SKM-1 (cell line): ENCODE results near the gene ZNF22.

Source experiments
- DNase-seq: peaks from one replicate; lab custom pipeline; 2025; ENCODE audit not compliant: unreplicated experiment; lab: John Stamatoyannopoulos, UW

ZNF22 gene

DNA sequence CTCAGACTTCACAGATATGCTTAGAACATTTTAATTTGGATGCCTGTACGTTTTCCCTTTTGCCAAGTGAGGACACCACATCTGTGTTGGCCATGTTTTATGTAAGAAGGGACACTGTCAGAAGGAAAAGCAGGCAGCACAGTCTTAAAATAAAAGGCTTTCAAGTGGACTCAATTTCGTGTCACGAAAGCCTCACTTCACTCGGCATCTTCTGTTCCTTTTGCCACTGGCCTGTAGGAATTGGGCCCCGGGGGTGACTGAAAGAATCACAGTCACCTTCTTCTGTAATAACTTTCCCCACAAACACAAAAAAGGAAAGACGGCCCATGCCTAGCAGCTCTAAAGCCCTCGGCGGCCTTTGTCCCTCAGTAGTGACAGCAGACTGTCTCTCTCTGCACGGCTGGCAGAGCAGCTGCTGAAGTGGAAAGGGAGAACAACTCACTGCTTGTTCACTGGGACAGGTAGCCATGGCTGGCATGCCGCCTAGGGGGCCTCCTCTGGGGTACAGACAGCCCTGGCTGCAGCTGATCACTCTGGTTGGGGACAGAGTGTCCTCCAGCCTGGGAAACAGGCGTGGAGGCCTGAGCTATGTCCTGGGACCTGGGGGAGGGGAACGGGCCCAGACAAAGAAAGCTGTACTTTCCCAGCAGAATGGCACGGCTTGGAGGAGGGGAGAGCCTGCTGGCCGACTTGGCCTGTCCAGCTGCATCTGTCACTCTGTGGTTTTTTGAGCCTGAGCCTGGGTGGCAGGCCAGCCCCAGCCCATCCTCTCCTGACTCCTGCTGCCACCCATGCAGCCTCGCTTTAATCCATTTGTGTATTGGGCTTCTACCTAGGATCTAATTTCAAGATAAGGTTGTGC lies 36.7 kb upstream of the ZNF22 start:
- no peak for DNase-seq

DNA sequence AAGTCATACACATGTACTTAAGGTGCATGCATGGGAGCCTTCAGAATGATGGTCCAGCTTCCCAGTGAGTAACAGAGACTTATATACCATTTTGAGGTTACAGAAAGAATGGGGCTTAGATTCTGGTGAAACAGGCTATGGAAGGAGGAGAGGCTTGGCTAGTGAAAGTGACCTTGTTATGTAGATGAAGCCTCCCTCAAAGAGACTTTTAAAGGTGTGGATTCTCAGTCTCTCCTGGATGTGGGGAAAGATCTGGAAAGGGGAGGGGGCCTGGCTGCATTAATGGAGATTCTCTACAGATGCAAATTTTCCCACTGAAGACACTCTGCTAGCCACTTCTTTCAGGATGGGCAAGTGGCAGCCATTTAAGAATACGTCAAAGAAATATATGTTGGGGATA lies 35.6 kb upstream of the ZNF22 start:
- DNase-seq, result no peak

DNA sequence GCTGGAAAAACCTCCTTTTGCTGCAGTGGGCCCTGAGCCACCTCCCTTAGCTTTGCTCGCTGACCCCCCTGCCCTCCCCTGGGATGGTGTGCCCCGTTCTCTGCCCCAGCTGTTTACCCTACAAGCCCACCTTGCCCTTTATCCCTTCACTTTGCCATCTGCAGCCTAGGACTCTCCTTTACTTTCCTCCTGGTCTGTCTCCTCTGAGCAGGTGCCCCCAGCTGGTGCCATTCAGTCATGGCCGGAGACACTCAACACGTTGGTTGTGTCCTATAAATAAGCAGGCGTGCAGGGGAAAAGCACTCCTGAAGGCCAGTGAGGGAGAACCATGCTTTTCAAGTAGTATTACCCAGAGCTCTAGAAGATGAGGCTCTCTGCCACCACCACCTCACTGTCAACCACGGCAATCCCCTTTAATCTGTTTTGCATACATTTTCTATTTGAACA lies 35.0 kb upstream of the ZNF22 start:
- no peak for DNase-seq

DNA sequence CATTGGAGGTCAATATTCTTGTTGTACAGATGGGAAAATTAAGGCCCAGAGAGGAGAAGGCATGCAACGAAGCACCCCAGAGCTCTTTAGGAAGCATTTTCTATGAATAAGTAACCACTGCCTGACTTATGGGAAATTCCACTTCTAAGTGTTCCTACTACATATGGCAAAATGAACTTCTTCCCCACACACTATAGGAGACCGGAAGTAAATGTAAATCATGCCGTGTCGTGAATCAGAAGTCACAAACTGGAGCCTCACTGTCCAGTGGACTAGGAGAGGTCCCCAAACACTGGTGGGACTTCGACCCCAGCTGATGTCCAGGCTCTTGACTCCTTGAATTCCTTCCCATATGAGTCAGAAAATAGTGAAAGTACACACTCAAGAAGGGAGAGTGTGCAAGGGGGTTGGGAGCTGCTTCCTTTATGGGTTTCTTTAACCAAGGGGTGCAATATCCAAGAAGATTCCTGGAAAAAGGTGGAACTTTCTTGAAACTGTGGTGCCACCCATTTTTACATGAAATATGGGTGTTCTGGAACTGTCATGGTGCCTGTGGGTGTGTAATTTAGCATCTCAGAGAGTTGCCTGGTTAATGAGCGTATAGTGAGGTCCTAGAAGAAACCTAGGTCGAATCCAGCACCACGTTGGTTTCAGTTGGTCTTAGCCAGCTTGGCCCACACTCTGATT lies 34.5 kb upstream of the ZNF22 start:
- DNase-seq, result no peak

DNA sequence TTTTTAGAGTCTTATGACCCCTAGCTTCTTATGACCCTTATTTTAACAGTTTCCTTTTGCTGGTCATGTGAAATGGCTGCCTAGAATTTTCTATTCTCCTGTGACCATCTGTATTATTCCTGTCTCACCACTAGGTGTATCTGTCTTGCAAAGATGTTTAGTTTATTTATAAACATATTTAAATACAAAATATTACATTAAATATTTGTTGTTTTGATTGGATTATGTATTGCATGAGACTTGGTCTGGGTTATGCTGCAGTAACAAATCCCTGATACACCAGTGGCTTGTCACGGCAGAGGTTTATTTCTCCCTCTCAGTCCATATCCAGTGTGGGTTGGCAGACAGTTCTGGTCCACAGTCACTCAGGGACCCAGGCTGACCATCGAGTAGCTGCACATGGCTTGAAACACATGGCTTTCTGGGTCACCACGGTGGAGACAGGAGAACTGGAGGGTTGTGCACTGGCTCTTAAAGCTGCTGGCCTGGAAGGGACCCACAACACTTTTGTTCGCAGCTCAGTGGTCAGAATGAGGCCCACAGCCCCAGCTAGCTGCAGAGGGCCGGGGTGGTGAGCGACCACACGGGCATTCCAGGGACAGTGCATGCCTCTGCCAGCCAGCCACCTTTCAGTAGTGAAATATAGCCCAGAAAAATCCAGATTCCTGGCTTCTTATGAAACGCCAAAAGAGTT lies 33.8 kb upstream of the ZNF22 start:
- DNase-seq, result no peak

DNA sequence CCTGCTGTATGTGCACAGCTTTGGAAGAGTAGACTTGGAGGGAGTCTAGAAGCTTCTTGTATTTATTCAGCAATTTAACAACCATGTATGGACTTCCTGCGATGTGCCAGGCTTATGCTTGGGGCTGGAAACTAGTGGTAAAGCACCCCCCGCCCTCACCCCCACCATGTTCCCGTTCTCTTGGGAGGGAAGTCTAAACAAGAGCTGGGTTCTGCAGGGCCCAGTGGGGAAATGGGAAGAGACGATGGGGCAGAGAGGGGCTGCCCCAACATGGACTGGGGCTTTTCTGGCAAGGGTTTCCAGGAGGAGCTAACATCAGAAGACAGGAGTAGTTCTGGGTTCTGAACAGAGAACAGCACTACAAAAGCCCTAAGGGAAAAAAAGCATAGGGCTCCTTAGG lies 33.1 kb upstream of the ZNF22 start:
- no peak for DNase-seq

- DNase-seq, result peak; percentile 98
Observed at GRCh38 chr10:44968091-44968490, 32.6 kb upstream of the ZNF22 start.

GRCh38 chr10:44968500-44969400 lies 32.0 kb upstream of the ZNF22 start:
- DNase-seq, result peak; percentile 64

DNA sequence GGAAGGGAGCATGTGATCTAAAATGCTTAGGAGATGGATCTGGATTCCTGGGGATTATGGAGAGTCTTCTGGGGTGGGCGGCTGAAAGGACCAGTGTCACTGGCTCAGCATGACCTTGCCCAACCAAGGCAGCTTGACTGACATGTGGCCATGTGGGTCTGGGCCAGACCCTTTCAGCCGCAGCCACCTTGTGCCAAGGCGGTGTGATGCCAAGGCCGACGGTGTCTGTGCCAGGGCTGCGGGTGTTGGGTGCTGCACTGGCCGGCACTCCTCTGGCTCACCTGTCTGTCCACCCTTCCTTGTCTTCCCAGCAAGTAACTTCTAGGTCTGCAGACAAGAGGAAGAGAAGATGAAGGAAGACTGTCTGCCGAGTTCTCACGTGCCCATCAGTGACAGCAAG lies 30.9 kb upstream of the ZNF22 start:
- DNase-seq, result no peak

- no peak for DNase-seq
Observed at GRCh38 chr10:44970812-44971395, 29.8 kb upstream of the ZNF22 start.

- peak; percentile 27 for DNase-seq
Observed at GRCh38 chr10:44971434-44971833, 29.3 kb upstream of the ZNF22 start.

DNA sequence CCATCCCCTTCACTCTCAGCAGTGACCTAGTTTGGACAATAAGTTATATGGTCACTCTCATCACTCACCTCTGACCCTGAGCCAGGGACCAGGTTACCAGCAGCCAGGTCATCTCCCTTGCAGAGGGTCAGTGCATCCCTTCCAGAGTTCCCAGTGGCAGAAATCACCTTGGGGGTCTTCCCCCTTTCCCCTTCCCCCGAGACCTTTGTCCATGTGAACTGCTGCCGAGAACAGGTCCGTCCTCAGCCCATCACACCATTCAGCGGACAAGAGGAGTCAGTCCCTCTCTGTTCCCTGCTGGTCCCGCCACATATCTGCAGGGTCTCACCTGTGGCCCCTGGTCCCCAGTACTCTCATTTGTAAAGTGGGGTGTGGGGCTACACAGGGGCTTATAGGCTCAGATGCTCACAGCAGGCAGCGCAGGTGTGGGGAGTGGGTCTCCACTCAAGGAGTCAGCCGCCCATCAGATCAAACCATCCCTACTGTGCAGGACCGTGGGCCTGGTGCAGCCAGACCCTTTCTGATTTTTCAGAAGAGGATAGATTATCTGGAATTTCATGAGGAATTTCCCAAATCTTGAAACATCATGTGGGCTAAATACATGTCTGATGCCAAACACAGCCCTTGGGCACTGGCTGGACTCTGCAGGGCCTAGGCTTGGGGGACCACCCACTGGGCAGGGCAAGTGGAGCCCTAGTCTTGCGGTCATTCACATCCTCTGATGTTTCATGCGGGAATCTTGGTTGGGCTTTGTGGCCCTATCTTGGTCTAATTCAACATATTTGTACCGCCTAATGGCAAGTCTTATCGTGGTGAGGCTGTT lies 28.6 kb upstream of the ZNF22 start:
- DNase-seq, result no peak

GRCh38 chr10:44972874-44973306 lies 27.8 kb upstream of the ZNF22 start:
- no peak for DNase-seq

GRCh38 chr10:44973323-44974081 lies 27.2 kb upstream of the ZNF22 start:
- no peak for DNase-seq

DNA sequence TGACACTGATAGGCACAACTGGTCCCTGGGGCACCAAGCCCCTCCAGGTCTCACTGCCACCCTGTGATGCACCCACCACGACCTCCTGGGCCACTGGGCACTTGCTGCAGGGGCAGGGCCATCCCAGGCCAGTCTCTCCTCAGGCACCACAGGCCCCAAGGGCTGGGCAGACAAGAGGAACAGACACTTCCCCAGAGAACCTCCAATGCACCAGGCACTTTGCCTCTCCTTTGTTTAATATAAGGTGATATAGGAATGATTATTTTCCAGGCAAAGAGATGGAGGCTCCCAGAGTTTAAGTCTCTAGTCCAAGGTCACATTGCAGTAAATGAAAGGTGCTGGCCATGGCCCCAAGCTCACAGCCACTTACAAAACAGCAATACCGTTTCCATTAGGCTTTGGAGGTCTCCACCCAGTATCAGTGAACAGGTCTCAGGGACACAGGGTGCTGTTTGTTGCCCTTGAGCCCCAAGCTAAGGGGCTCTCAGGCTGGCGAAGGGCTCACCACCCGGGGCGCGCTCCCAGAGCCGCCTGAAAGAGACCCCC lies 26.6 kb upstream of the ZNF22 start:
- no peak for DNase-seq

DNA sequence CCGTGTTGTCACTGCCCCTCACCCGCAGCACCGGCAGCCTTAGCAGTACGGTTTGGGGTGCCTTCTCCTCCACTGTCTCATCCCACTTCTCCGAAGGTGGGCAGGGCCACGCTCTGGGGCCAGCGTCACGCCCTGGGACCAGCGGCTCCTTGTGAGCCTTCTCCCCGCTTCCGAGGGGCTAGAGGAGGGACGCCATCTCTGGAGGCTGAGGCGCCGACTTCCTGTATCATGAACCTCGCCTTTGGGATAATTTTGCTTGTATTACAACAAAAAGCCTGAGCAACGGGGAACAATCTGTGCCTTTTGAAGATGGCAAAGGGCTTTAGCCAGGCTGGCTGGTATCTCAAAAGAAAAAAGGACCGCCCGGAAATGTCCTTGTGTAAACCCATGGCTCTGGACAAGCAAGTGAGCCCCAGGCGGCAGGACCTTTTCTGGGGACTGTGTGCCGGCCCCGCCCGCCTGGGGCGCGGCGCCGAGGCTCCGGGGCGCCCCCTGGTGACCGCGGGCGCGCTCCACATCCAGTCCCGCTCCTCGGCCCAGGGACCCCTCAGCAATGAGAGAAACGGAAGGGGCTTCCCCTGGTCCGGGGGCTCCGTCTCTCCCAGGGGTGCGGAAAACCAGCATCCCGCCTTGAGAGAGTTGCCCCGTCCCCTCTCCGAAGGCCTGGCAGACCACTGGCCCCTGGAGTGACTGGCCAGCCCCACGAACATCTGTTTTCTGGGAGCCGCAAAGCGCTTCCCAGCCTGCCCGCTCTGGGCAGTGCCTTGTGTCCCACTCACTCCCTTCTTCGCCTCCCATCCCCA lies 25.9 kb upstream of the ZNF22 start:
- DNase-seq, result peak; percentile 23

DNA sequence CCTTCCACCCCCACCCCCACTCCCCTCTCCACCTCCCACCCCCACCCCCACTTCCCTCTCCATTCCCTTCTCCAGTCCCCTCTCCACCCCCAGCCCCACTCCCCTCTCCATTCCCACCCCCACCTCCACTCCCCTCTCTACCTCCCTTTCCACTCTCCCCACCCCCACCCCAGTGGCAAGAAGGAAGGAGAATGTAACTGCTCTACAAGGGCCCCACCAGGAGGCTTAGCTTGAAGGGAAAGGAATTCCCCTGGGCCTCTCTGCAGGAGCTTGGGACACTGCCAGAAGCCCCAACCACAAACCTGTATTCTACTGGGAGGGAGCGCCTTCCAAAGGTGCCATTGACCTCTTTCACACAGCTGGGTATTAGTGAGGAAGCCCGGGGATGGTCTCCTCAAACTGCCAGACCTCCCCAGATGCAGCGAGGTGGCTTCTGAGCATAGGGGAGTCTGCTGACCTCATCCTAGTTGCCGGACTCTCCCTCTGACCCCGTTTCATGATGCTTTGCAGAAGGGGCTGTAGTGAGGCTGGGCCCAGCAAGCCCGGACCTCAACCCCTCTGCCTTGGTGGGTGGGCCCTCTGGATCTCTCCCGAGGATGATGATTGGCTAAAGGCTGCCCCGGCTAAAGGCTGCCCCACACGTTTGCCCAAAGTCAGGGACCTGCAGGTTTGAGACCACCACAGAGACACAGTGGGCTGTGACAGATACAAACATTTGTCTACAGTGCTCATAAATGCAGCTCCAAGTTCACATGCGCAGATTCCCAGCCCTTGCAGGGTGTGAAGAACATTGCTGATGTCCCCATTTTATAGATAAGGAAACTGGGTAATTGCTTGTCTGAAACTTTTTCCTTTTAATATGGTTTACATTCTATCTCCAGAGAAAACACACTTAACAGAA lies 25.0 kb upstream of the ZNF22 start:
- no peak for DNase-seq
